HEK293 (cell line): ENCODE data around the gene WDR6.
A peak's percentile ranks its signal among the peaks of the same experiment; 100 is the strongest.

Source experiments
- ATF2 ChIP-seq: fragments of 450-650 bp; formaldehyde crosslinking; IDR thresholded peaks from 2 replicates; pipeline ENCODE4 v1.5.1; 2016; ENCODE audit warnings: missing biosample characterization, missing genetic modification characterization, low read depth
- BCL11A ChIP-seq: fragments of 450-650 bp; formaldehyde crosslinking; IDR thresholded peaks from 2 replicates; pipeline ENCODE4 v1.5.1; 2016; ENCODE audit warnings: low read depth, missing biosample characterization, missing genetic modification characterization
- ELK4 ChIP-seq: IDR thresholded peaks from 2 replicates; pipeline ENCODE4 v1.6.1; 2011; ENCODE audit warnings: mild to moderate bottlenecking, low read depth, low read length, borderline replicate concordance
- GLI2 ChIP-seq: fragments of 450-650 bp; formaldehyde crosslinking; IDR thresholded peaks from 2 replicates; pipeline ENCODE4; 2017; ENCODE audit warnings: missing biosample characterization, missing genetic modification characterization, low read depth, borderline replicate concordance
- IKZF3 ChIP-seq: fragments of 450-650 bp; IDR thresholded peaks from 2 replicates; pipeline ENCODE4 v1.5.0; 2018; ENCODE audit warnings: missing biosample characterization, mild to moderate bottlenecking, missing genetic modification characterization, moderate library complexity
- MEIS1 ChIP-seq: sonication (generic); formaldehyde crosslinking; IDR thresholded peaks from 2 replicates; pipeline ENCODE4 v1.8.1; 2022; ENCODE audit warnings: missing genetic modification reagents, mild to moderate bottlenecking, borderline replicate concordance
- PRDM1 ChIP-seq: fragments of 450-650 bp; formaldehyde crosslinking; IDR thresholded peaks from 2 replicates; pipeline ENCODE4; 2016; ENCODE audit warnings: missing biosample characterization, missing genetic modification characterization
- SP2 ChIP-seq: fragments of 450-650 bp; formaldehyde crosslinking; IDR thresholded peaks from 2 replicates; pipeline ENCODE4 v1.5.1; 2016; ENCODE audit warnings: missing biosample characterization, missing genetic modification characterization
- ZBTB11 ChIP-seq: fragments of 450-650 bp; formaldehyde crosslinking; conservative IDR thresholded peaks from 2 replicates; pipeline ENCODE4 v1.5.1; 2016; ENCODE audit warnings: low read depth, missing biosample characterization, missing genetic modification characterization
- ZBTB21 ChIP-seq: fragments of 450-650 bp; formaldehyde crosslinking; IDR thresholded peaks from 2 replicates; pipeline ENCODE4 v1.5.1; 2017; ENCODE audit warnings: missing biosample characterization, missing genetic modification characterization
- ZBTB26 ChIP-seq: fragments of 450-650 bp; formaldehyde crosslinking; optimal IDR thresholded peaks from 2 replicates; pipeline ENCODE3; 2016; ENCODE audit warnings: missing biosample characterization, mild to moderate bottlenecking, missing genetic modification characterization
- ZBTB8A ChIP-seq: fragments of 450-650 bp; formaldehyde crosslinking; IDR thresholded peaks from 2 replicates; pipeline ENCODE4 v1.5.1; 2016; ENCODE audit warnings: missing biosample characterization, missing genetic modification characterization
- ZFP41 ChIP-seq: fragments of 450-650 bp; formaldehyde crosslinking; IDR thresholded peaks from 2 replicates; pipeline ENCODE4 v1.5.1; 2016; ENCODE audit warnings: missing biosample characterization, missing genetic modification characterization, borderline replicate concordance
- ZNF114 ChIP-seq: fragments of 450-650 bp; formaldehyde crosslinking; IDR thresholded peaks from 2 replicates; pipeline ENCODE4 v1.5.0; 2017; ENCODE audit warnings: missing biosample characterization, missing genetic modification characterization
- ZNF157 ChIP-seq: fragments of 450-650 bp; formaldehyde crosslinking; IDR thresholded peaks from 2 replicates; pipeline ENCODE4 v1.5.1; 2016; ENCODE audit warnings: missing biosample characterization, missing genetic modification characterization
- ZNF169 ChIP-seq: fragments of 450-650 bp; formaldehyde crosslinking; IDR thresholded peaks from 2 replicates; pipeline ENCODE4 v1.5.1; 2016; ENCODE audit warnings: missing biosample characterization, missing genetic modification characterization
- ZNF174 ChIP-seq: fragments of 450-650 bp; formaldehyde crosslinking; IDR thresholded peaks from 2 replicates; pipeline ENCODE4 v1.5.0; 2017; ENCODE audit warnings: missing biosample characterization, mild to moderate bottlenecking, missing genetic modification characterization
- ZNF239 ChIP-seq: fragments of 450-650 bp; formaldehyde crosslinking; IDR thresholded peaks from 2 replicates; pipeline ENCODE4 v1.5.1; 2016; ENCODE audit warnings: missing biosample characterization, missing genetic modification characterization
- ZNF398 ChIP-seq: fragments of 450-650 bp; formaldehyde crosslinking; IDR thresholded peaks from 2 replicates; pipeline ENCODE4 v1.5.1; 2017; ENCODE audit warnings: missing biosample characterization, missing genetic modification characterization
- ZNF423 ChIP-seq: fragments of 450-650 bp; formaldehyde crosslinking; IDR thresholded peaks from 2 replicates; pipeline ENCODE4 v1.5.1; 2016; ENCODE audit warnings: missing biosample characterization, missing genetic modification characterization
- ZNF610 ChIP-seq: fragments of 450-650 bp; formaldehyde crosslinking; IDR thresholded peaks from 2 replicates; pipeline ENCODE4 v1.5.1; 2016; ENCODE audit warnings: missing biosample characterization, missing genetic modification characterization, borderline replicate concordance
- ZNF629 ChIP-seq: fragments of 450-650 bp; formaldehyde crosslinking; IDR thresholded peaks from 2 replicates; pipeline ENCODE4 v1.5.1; 2017; ENCODE audit warnings: missing biosample characterization, missing genetic modification characterization
- ZNF670 ChIP-seq: fragments of 450-650 bp; formaldehyde crosslinking; IDR thresholded peaks from 2 replicates; pipeline ENCODE4 v1.5.1; 2016; ENCODE audit warnings: missing biosample characterization, missing genetic modification characterization, low read depth
- ZNF704 ChIP-seq: fragments of 450-650 bp; formaldehyde crosslinking; IDR thresholded peaks from 2 replicates; pipeline ENCODE4 v1.5.1; 2016; ENCODE audit warnings: missing biosample characterization, missing genetic modification characterization
- ZSCAN16 ChIP-seq: fragments of 450-650 bp; formaldehyde crosslinking; IDR thresholded peaks from 2 replicates; pipeline ENCODE4 v1.5.1; 2016; ENCODE audit warnings: missing biosample characterization, missing genetic modification characterization
- ZSCAN23 ChIP-seq: fragments of 450-650 bp; formaldehyde crosslinking; IDR thresholded peaks from 2 replicates; pipeline ENCODE4 v1.5.1; 2016; ENCODE audit warnings: missing biosample characterization, missing genetic modification characterization
- ZSCAN5A ChIP-seq: fragments of 450-650 bp; formaldehyde crosslinking; IDR thresholded peaks from 2 replicates; pipeline ENCODE4 v1.5.1; 2016; ENCODE audit warnings: missing biosample characterization, missing genetic modification characterization

Gene WDR6

GRCh38 chr3:49028673-49029562 is 21.7 kb downstream of the WDR6 start, which contains the start of gene IMPDH2 (continued):
- no peak for TF ChIP-seq ZBTB11 (tag by site-specific recombination)
- TF ChIP-seq ZSCAN23 (tag by site-specific recombination): 0 out of 2 replicates have a peak, but pooled peaks have one; percentile 61
- 0 out of 2 replicates have a peak, but pooled peaks have one; percentile 35 for TF ChIP-seq ZNF239 (tag by site-specific recombination)
- TF ChIP-seq ZNF157 (tag by site-specific recombination): no peak
- TF ChIP-seq MEIS1 (CRISPR knock-in tag): no peak
- TF ChIP-seq IKZF3: no peak
- peak; percentile 92 for TF ChIP-seq ZBTB26 (tag by site-specific recombination)
- TF ChIP-seq ZNF704 (tag by site-specific recombination): no peak
- TF ChIP-seq SP2 (tag by site-specific recombination): peak; percentile 80
- TF ChIP-seq ZNF174: no peak
- no peak for TF ChIP-seq PRDM1
- no peak for TF ChIP-seq ZSCAN16
- TF ChIP-seq ZNF610 (tag by site-specific recombination): 0 out of 2 replicates have a peak, but pooled peaks have one; percentile 27
- TF ChIP-seq ELK4: no peak
- TF ChIP-seq ZBTB21 (tag by site-specific recombination): peak; percentile 96
- no peak for TF ChIP-seq ZNF169 (tag by site-specific recombination)
- peak; percentile 39; the same call in 1 of the 2 replicates for TF ChIP-seq ZNF398 (tag by site-specific recombination)
- TF ChIP-seq BCL11A (tag by site-specific recombination): no peak
- peak; percentile 98 for TF ChIP-seq ZNF629 (tag by site-specific recombination)
- TF ChIP-seq ZFP41: no peak
- no peak for TF ChIP-seq ZNF670 (tag by site-specific recombination)
- TF ChIP-seq ATF2 (tag by site-specific recombination): peak; percentile 96
- TF ChIP-seq ZSCAN5A (tag by site-specific recombination): peak; percentile 78; the same call in 1 of the 2 replicates
- 0 out of 2 replicates have a peak, but pooled peaks have one; percentile 39 for TF ChIP-seq ZBTB8A
- TF ChIP-seq GLI2 (tag by site-specific recombination): no peak
- no peak for TF ChIP-seq ZNF423 (tag by site-specific recombination)
- no peak for TF ChIP-seq ZNF114
